ENCODE results near the gene SPSB3. TPM values are rescaled to one million over a fixed set of nuclear protein-coding genes. Genes with fewer than 3 reads are reported as not detected.
"Not testable (repeated sequence)": the region's sequence is repeated elsewhere in the genome, so short reads cannot be mapped to it uniquely, and the experiment has no call there.

SPSB3 gene
- total and polyA plus RNA-seq, 5 donors = 24.5 to 51.8 (median 34.3) TPM

DNA sequence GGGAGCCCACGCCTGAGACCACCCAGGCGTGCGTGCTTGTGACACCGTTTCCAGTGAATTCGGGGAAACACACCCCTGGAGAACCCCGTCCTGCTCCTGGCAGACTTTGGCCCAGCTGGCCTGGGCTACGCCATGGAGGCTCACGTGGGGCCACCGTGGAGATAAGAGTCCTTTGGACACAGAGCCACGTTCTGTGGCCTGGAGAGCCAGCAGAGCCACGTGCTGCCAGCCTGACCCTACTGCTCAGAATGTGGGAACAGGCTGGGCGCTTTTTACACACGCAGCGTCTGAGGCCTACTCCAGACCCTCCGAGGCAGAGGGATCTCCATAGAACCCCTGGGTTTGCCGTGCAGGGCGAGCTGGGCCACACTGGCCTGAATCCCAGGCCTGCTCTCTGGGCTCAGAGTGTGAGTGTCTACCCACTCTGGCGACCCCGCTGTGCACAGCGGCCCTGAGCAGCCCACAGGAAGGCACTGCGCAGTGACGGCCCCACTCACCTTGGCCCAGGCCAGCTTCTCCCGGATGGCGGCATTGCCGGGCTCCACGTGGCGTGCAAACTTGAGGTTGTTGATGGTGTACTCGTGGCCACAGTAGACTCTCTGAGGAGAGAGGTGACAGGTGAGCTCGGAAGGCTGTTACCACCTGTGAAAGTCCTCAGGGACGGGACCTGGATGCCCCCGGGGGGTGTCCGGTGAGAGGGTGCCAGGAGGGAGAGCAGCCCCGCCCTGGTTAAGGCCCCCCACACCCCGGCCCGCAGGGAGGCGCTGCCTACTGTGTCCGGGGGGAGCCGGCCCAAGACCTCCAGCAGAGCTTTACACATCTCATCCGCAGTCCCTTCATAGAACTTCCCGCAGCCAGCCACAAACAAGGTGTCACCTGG, 34.3 kb upstream of the SPSB3 start:
- DNase-seq (peak in 1 of 3 donors; percentile 46), ATAC-seq (no peak)
- intact Hi-C loops (cut with DNase I) = no loop called here
- Histone ChIP-seq H3K27ac (ENCODE audit: low read length) (no peak overlapping the region), H3K4me1 (ENCODE audit: control insufficient read depth, insufficient read depth, low read length) (no peaks in the 10 kb centered on the region), H3K27me3 (ENCODE audit: control insufficient read depth, insufficient read depth) (no peaks in the 10 kb centered on the region), H3K9me3 (ENCODE audit: control insufficient read depth, low read length) (no peaks in the 10 kb centered on the region), H3K4me3 (ENCODE audit: low read length) (no peak overlapping the region)
- WGBS = 93% methylated on average over 40 of the region's 40 CpGs

DNA sequence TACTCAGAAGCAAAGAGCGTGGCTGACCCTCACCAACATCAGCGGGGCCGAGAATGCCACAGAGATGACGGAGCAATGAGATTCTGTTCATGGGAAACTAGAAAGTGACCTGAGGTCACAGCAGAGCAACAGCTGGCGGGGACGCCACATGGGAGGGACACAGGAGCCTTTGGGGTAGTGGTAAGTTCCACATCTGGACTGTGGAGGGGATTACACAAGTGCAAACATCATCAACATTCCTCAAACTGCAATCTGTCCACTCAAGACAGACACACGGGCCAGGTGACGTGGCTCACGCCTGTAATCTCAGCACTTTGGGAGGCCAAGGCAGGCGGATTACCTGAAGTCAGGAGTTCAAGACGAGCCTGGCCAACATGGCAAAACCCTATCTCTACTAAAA, 33.1 kb upstream of the SPSB3 start:
- intact Hi-C loops (cut with DNase I) = no loop called here
- Histone ChIP-seq H3K9me3 (ENCODE audit: control insufficient read depth, low read length) (no peaks in the 10 kb centered on the region), H3K27me3 (ENCODE audit: control insufficient read depth, insufficient read depth) (no peaks in the 10 kb centered on the region), H3K27ac (ENCODE audit: low read length) (no peak overlapping the region), H3K4me1 (ENCODE audit: control insufficient read depth, insufficient read depth, low read length) (no peaks in the 10 kb centered on the region), H3K4me3 (ENCODE audit: low read length) (no peak overlapping the region)
- WGBS = 90% methylated on average over 11 of the region's 11 CpGs
- no peak for ATAC-seq
- DNase-seq = no peak

DNA sequence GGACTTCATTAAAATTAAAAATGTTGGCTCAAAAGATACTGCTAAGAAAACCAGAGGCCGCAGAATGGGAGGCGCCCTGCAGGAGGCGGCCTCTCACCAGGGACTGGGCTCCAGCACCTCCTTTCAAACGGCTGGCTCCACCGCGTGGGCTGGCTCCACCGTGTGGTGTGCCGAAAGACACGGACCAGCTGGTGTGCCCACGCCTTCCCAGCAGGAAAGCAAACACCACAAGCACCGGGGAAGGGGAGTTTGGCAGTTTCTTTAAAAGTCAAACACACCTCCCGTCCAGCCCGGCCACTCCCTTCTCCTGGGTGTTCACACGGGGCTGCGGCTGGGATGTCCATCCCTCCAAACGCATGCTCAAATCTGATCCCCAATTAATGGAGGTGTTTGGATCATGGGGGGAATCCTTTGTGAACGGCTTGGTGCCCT, 30.4 kb upstream of the SPSB3 start:
- intact Hi-C loops (cut with DNase I) = no loop called here
- H3K27ac ChIP-seq (ENCODE audit: low read length) = no peak overlapping the region
- no peak overlapping the region for H3K4me3 ChIP-seq (ENCODE audit: low read length)
- WGBS = 23% methylated on average over 17 of the region's 17 CpGs
- ATAC-seq (peak; percentile 85 to 91), DNase-seq (peak; percentile 74 to 94 (median 92))
- no peaks in the 10 kb centered on the region for H3K9me3 ChIP-seq (ENCODE audit: control insufficient read depth, low read length)
- H3K4me1 ChIP-seq (ENCODE audit: control insufficient read depth, insufficient read depth, low read length) = no peaks in the 10 kb centered on the region
- H3K27me3 ChIP-seq (ENCODE audit: control insufficient read depth, insufficient read depth) = no peaks in the 10 kb centered on the region

DNA sequence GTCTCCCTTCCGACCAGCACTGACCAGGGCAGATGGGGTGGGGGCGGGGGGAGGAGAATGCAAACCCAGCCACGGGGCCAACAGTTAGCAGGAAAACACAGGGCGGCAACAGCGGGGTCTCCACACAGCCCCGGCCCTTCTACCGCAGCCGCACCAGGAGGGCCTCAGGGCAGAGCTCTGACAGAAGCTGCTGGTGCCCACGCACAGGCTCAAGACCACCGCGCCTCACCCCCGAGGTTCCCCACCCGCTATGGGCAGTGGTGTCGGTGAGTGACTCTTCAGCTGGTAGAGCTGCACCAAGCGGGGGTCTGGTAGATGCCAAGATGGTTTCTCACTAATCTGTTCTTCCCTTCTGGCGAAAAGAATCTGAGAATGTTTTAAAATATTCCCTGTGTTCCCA, 28.2 kb upstream of the SPSB3 start:
- DNase-seq = peak in 1 of 3 donors; percentile 26
- 95% methylated on average over 16 of the region's 16 CpGs for WGBS
- intact Hi-C loops (cut with DNase I) = no loop called here
- Histone ChIP-seq H3K27me3 (ENCODE audit: control insufficient read depth, insufficient read depth) (no peaks in the 10 kb centered on the region), H3K9me3 (ENCODE audit: control insufficient read depth, low read length) (no peaks in the 10 kb centered on the region), H3K4me3 (ENCODE audit: low read length) (no peak overlapping the region), H3K27ac (ENCODE audit: low read length) (no peak overlapping the region), H3K4me1 (ENCODE audit: control insufficient read depth, insufficient read depth, low read length) (no peaks in the 10 kb centered on the region)
- no peak for ATAC-seq

DNA sequence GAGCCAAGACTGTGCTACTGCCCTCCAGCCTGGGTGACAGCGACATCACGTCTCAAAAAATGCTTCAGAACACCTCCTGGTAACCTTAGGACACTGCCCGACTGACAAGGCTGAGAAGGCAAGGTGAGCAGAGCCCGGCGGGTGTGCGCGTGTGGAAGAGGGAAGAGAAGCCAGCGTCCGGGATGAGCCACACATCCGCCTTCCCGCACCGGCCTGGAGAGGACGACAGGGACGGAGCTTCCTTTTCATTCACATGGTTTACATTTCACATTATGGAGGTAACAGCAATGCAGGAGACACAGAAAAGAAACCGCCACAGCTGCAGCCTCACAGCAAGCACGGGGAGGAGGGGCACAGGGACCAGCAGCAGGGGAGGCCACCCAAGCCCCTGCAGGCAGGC, 27.7 kb upstream of the SPSB3 start:
- peak in 1 of 3 donors; percentile 16 for DNase-seq
- WGBS = 93% methylated on average over 16 of the region's 16 CpGs
- intact Hi-C loops (cut with DNase I) = no loop called here
- H3K27me3 ChIP-seq (ENCODE audit: control insufficient read depth, insufficient read depth) = no peaks in the 10 kb centered on the region
- H3K27ac ChIP-seq (ENCODE audit: low read length) = no peak overlapping the region
- no peaks in the 10 kb centered on the region for H3K4me1 ChIP-seq (ENCODE audit: control insufficient read depth, insufficient read depth, low read length)
- no peak overlapping the region for H3K4me3 ChIP-seq (ENCODE audit: low read length)
- H3K9me3 ChIP-seq (ENCODE audit: control insufficient read depth, low read length) = no peaks in the 10 kb centered on the region
- no peak for ATAC-seq

DNA sequence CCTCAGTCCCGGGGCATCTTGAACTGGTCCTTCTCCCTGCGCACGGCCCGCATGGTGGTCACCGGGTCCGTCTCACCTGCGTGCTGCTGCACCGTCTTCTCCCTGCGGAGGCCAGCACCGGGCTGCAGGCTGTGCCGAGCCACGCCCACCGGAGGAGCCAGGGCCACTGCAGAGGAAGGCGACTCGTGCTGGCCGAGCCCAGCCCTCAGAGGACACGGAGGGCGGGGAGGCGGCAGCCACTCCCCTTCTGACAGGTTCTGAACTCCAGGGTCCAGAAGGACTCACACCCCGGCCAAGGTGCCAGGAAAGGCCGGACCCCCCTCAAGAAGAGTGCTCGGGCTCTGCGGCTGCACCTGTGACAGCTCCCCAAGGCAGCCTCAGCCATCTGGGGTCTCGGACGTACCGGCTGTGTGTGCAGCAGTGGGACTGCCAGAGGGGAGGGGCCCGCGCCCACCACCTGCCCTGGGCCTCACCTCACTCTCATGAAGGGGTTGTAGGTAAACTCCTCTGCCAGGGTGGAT, 27.0 kb upstream of the SPSB3 start:
- Histone ChIP-seq H3K4me1 (ENCODE audit: control insufficient read depth, insufficient read depth, low read length) (no peaks in the 10 kb centered on the region), H3K9me3 (ENCODE audit: control insufficient read depth, low read length) (no peaks in the 10 kb centered on the region), H3K4me3 (ENCODE audit: low read length) (no peak overlapping the region), H3K27me3 (ENCODE audit: control insufficient read depth, insufficient read depth) (no peaks in the 10 kb centered on the region), H3K27ac (ENCODE audit: low read length) (no peak overlapping the region)
- DNase-seq (peak in 1 of 3 donors; percentile 49), ATAC-seq (no peak)
- WGBS = 77% methylated on average over 28 of the region's 28 CpGs
- intact Hi-C loops (cut with DNase I) = no loop called here

DNA sequence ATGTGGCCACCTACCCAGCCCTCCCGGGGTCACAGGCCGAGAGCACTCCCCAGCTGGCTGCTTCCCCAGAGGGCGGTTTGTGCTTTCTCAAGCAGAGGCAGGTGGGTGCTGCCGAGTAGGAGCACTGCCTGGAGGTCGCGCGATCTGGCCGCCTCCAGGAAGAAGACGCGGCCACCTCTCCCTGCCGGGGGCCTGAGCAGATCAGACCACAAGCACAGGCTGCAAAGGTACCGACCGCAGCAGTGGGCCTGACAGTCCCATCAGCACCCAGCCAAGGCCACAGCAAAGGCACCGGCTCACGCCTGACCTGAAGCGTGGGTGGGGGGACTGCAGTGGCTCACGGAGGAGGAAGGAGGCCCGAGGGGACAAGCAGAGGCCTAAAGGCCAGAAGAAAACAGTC, 26.3 kb upstream of the SPSB3 start:
- DNase-seq (peak in 1 of 3 donors; percentile 24), ATAC-seq (no peak)
- H3K9me3 ChIP-seq (ENCODE audit: control insufficient read depth, low read length) = no peaks in the 10 kb centered on the region
- no peak overlapping the region for H3K27ac ChIP-seq (ENCODE audit: low read length)
- no peak overlapping the region for H3K4me3 ChIP-seq (ENCODE audit: low read length)
- WGBS = 88% methylated on average over 18 of the region's 18 CpGs
- H3K4me1 ChIP-seq (ENCODE audit: control insufficient read depth, insufficient read depth, low read length) = no peaks in the 10 kb centered on the region
- no peaks in the 10 kb centered on the region for H3K27me3 ChIP-seq (ENCODE audit: control insufficient read depth, insufficient read depth)
- intact Hi-C loops (cut with DNase I) = no loop called here

DNA sequence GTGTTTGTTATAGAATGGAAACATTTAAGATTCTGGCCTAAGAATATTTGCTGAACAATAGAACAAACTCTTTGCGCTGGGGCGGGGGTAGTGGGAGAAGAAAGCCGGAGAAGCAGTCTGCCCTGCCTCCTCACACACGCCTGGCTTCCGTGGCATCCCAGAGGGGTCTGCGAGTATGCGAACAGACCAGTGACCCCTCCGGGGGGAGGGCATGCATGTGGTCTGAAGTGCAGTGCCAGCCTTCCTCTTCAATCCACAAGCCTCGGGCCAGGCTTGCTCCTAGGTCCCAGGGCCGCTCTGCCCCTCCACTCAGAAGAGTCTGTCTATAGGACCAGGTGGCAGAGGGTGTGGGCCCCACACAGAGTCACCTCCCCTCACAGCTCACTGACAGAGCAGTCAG, 25.3 kb upstream of the SPSB3 start:
- H3K4me3 ChIP-seq (ENCODE audit: low read length) = no peak overlapping the region
- H3K27me3 ChIP-seq (ENCODE audit: control insufficient read depth, insufficient read depth) = no peaks in the 10 kb centered on the region
- no peaks in the 10 kb centered on the region for H3K4me1 ChIP-seq (ENCODE audit: control insufficient read depth, insufficient read depth, low read length)
- 92% methylated on average over 10 of the region's 10 CpGs for WGBS
- intact Hi-C loops (cut with DNase I) = no loop called here
- ATAC-seq = peak in 1 of 2 donors; percentile 11
- no peaks in the 10 kb centered on the region for H3K9me3 ChIP-seq (ENCODE audit: control insufficient read depth, low read length)
- peak in 2 of 3 donors; percentile 14 to 47 for DNase-seq
- no peak overlapping the region for H3K27ac ChIP-seq (ENCODE audit: low read length)

DNA sequence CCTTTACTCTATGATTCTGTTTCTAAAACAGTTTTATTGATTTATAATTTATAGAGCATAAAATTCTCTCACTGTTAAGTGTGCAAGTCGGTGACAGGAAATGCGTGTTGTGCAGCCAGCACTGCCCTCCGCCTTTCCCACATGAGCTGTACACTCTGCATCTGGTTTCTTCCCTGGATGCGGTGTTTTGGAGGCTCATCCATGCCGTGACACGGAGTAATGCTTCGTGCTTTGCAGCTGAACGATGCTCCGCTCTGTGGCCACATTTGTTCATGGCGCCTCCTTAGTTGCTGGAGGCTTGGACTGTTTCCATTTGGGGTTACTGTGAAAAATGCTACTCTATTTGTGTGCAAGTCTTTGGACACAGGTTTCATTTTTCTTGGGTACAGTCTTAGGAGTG, 18.3 kb upstream of the SPSB3 start:
- DNase-seq (no peak), ATAC-seq (no peak)
- Histone ChIP-seq H3K9me3 (ENCODE audit: control insufficient read depth, low read length) (no peaks in the 10 kb centered on the region), H3K4me3 (ENCODE audit: low read length) (no peak overlapping the region), H3K4me1 (ENCODE audit: control insufficient read depth, insufficient read depth, low read length) (no peaks in the 10 kb centered on the region), H3K27ac (ENCODE audit: low read length) (no peak overlapping the region), H3K27me3 (ENCODE audit: control insufficient read depth, insufficient read depth) (no peaks in the 10 kb centered on the region)
- WGBS = 84% methylated on average over 10 of the region's 10 CpGs
- intact Hi-C loops (cut with DNase I) = no loop called here

DNA sequence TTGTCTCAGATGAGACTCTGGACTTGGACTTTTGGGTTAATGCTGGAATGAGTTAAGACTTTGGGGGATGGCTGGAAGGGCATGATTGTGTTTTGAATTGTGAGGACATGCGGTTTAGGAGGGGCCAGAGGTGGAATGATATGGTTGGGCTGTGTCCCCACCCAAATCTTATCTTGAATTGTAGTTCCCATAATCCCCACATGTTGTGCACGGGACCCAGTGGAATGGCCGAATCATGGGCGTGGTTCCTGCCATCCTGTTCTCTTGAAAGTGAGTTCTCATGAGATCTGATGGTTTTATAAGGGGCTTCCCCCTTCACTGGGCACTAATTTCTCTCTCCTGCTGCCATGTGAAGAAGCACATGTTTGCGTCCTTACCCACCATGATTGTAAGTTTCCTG, 16.9 kb upstream of the SPSB3 start:
- peak in 1 of 3 donors; percentile 24 for DNase-seq
- H3K4me3 ChIP-seq (ENCODE audit: low read length); intact Hi-C loops (cut with DNase I); H3K4me1 ChIP-seq (ENCODE audit: control insufficient read depth, insufficient read depth, low read length); H3K27ac ChIP-seq (ENCODE audit: low read length); H3K9me3 ChIP-seq (ENCODE audit: control insufficient read depth, low read length); ATAC-seq; H3K27me3 ChIP-seq (ENCODE audit: control insufficient read depth, insufficient read depth): not testable (repeated sequence)
- WGBS = 83% methylated on average over 5 of the region's 5 CpGs

DNA sequence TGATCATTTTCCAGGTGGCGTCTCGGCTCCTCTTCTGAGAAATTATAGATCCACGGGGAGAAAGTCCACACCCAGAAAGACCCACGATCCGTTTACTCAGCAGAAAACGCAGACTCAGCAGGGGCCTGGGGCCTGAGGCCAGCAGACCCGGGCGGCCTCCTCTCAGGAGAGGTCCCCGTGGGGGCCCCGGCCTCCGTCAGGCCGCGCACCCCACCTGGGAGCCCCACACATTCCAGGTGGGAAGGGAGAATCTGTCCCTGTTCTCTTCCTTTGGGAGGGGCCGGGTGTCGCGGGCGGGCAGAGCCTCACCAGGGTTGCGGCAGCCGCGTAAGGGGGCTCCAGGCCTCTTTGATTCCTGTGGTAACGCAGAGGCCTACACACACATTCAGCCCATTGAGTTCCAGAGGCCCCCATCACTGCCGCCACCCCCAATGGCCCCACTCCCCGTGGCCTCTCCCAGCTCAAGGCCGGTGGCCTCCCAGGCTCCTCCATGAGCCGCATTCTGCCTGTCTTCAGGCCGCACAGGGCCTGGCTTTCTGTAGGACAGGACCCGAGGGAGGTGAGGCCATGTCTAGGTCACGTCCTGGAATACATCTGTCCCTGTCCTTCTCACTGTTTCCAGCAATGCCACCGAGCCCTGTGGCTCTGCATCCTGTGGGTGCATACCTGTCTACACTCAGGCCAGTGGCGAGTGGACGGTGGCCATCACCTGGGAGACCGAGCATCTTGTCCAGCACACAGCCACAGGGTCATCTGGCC, 12.7 kb upstream of the SPSB3 start:
- WGBS = 85% methylated on average over 32 of the region's 32 CpGs
- H3K4me1 ChIP-seq (ENCODE audit: control insufficient read depth, insufficient read depth, low read length) = no peaks in the 10 kb centered on the region
- intact Hi-C loops (cut with DNase I) = no loop called here
- no peak overlapping the region for H3K27ac ChIP-seq (ENCODE audit: low read length)
- peak in 2 of 3 donors; percentile 28 to 54 for DNase-seq
- no peaks in the 10 kb centered on the region for H3K27me3 ChIP-seq (ENCODE audit: control insufficient read depth, insufficient read depth)
- H3K9me3 ChIP-seq (ENCODE audit: control insufficient read depth, low read length) = no peaks in the 10 kb centered on the region
- H3K4me3 ChIP-seq (ENCODE audit: low read length) = no peak overlapping the region
- no peak for ATAC-seq

Data from right cardiac atrium (tissue), 5 donors.